Measurements from ENCODE around the gene ESRRA. TPM values are rescaled to one million over a fixed set of nuclear protein-coding genes. Genes with fewer than 3 reads are reported as not detected.
A peak's percentile ranks its signal among the peaks of the same experiment; 100 is the strongest.

Gene ESRRA
- 66.9 and 71.7 TPM in 2 replicates for total RNA-seq (2022)
- Bru-seq, nascent RNA: percentile 77 among the genes with signal in this experiment
- BruChase-seq, experiment 1, labeled RNA remaining after a 2-hour chase: percentile 83 among the genes with signal in this experiment
- BruChase-seq, experiment 2, labeled RNA remaining after a 6-hour chase: percentile 88 among the genes with signal in this experiment
- long read RNA-seq, transcript ESRRA-201 (7 exons, 2,215 nt): major isoform, 65 of 648 reads
- long read RNA-seq, transcript ESRRA-202 (7 exons, 2,283 nt): minor isoform, 6 of 648 reads
- long read RNA-seq, partial matches to known transcripts: 18 of 648 reads
- long read RNA-seq, other reads (novel, unspliced or antisense): 557 of 648 reads

DNA sequence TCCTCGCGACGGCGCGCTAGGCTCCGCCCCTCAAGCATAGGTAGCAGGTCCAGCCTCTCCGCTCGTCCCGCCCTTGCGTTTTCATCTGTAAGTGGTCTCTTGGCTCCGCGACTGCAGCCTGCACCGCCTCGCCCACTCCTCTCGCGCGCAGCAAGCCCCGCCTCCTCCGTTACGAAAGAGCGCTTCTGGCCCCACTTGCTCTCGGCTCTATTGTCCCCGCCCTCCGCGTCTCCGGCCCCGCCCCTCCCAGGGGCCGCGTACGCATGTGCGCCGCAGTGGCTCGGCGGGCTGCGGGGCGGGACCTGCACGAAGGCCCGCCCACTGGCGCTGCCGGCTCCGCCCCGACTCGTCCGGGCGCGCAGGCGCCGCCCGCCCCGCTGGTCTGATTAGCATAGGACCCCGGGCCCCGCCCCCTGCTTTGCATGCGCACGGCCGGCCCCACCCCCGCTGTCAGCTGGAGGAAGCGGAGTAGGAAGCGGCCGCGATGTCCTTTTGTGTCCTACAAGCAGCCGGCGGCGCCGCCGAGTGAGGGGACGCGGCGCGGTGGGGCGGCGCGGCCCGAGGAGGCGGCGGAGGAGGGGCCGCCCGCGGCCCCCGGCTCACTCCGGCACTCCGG, at the start of gene ESRRA:
ESRRA (plus strand) TSS at position 450 of the 616 bp plus-strand sequence. CDS start 1,656 bp downstream, outside the sequence.
- H3K27me3 ChIP-seq (replicated peaks; ENCODE audit: control insufficient read depth, insufficient read depth, low read length): no peaks in the 10 kb centered on the region
- peaks cover 9% of the 10 kb centered on the region for H3K4me1 Mint-ChIP-seq (ENCODE audit: low read depth, unreplicated experiment)
- H3K36me3 ChIP-seq (ENCODE audit: control insufficient read depth, insufficient read depth, low read length): peaks cover 3% of the 10 kb centered on the region; the same call in 1 of the 2 replicates
- no peaks in the 10 kb centered on the region for H3K9me3 ChIP-seq
- no peaks in the 10 kb centered on the region for H3K27me3 Mint-ChIP-seq (ENCODE audit: insufficient read depth, unreplicated experiment)
- POLR2A ChIA-PET: interaction anchor here (0.6 to 3.5 kb wide), 15 partner anchors 12 to 1714 kb away, joined by 3 to 86 read pairs (median 6); partner anchors contain the start of genes BAD, FKBP2, PLCB3 and PRDX5
- no peak for TF ChIP-seq CTCF (IDR thresholded peaks at IDR 0.05; ENCODE audit: insufficient read depth in 1 of 2, low read depth in 1 of 2, low read length in 1 of 2, severe bottlenecking in 1 of 2, unreplicated experiment in 1 of 2)
- CTCF ChIA-PET: interaction anchor here (0.5 to 5.8 kb wide), 22 partner anchors 9 to 119 kb away, joined by 3 to 61 read pairs (median 5); partner anchors contain the start of genes BAD, FKBP2, GPR137 and NUDT22
- peaks cover 48% of the 10 kb centered on the region for H3K36me3 Mint-ChIP-seq (ENCODE audit: insufficient read depth, unreplicated experiment)
- H3K4me1 ChIP-seq: peaks cover 28% of the 10 kb centered on the region
- intact Hi-C loops (cut with micrococcal nuclease; ENCODE audit: unreplicated experiment): loop anchor here (1.0 to 2.0 kb wide), 4 partner anchors 12 to 64 kb away; partner anchors contain the start of genes BAD, FKBP2, GPR137 and TRMT112
- H3K4me3 Mint-ChIP-seq (ENCODE audit: unreplicated experiment): peak within 1 kb of the TSS; percentile 97
- H3K9me3 Mint-ChIP-seq (ENCODE audit: unreplicated experiment): no peaks in the 10 kb centered on the region
- no TSS peak for BruUV-seq (replicated peaks)
- peak within 1 kb of the TSS; percentile 65 for H3K4me3 ChIP-seq (ENCODE audit: low read depth, low read length)
- peak; percentile 99 to 100 for DNase-seq
- peak within 1 kb of the TSS; percentile 99 for H3K27ac Mint-ChIP-seq (ENCODE audit: unreplicated experiment)

DNA sequence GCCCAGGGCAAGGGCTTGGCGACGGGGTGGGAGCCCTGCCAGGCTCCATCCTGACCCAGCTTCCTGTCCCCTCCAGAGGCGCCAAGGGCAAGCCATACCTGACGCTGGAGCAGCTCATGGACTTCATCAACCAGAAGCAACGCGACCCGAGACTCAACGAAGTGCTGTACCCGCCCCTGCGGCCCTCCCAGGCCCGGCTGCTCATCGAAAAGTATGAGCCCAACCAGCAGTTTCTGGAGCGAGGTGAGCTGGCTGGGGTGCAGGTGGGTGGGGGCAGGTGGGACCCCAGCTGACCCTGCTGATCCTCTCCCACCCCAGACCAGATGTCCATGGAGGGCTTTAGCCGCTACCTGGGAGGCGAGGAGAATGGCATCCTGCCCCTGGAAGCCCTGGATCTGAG, 49.0 kb upstream of the ESRRA start:
- no peak for DNase-seq
- H3K4me3 Mint-ChIP-seq (ENCODE audit: unreplicated experiment): no peak overlapping the region
- H3K9me3 Mint-ChIP-seq (ENCODE audit: unreplicated experiment): no peaks in the 10 kb centered on the region
- no peaks in the 10 kb centered on the region for H3K9me3 ChIP-seq
- no peaks in the 10 kb centered on the region for H3K27me3 Mint-ChIP-seq (ENCODE audit: insufficient read depth, unreplicated experiment)
- H3K4me1 Mint-ChIP-seq (ENCODE audit: low read depth, unreplicated experiment): peaks cover 8% of the 10 kb centered on the region
- H3K27ac Mint-ChIP-seq (ENCODE audit: unreplicated experiment): no peak overlapping the region
- ChIA-PET CTCF (no interaction called here), POLR2A (no interaction called here)
- intact Hi-C loops (cut with micrococcal nuclease; ENCODE audit: unreplicated experiment): no loop called here
- no TSS peak for BruUV-seq (replicated peaks)
- peaks cover 47% of the 10 kb centered on the region for H3K36me3 Mint-ChIP-seq (ENCODE audit: insufficient read depth, unreplicated experiment)
- H3K4me3 ChIP-seq (ENCODE audit: low read depth, low read length): no peak overlapping the region
- no peak for TF ChIP-seq CTCF (IDR thresholded peaks at IDR 0.05; ENCODE audit: insufficient read depth in 1 of 2, low read depth in 1 of 2, low read length in 1 of 2, severe bottlenecking in 1 of 2, unreplicated experiment in 1 of 2)
- no peaks in the 10 kb centered on the region for H3K27me3 ChIP-seq (replicated peaks; ENCODE audit: control insufficient read depth, insufficient read depth, low read length)
- peaks cover 3% of the 10 kb centered on the region; the same call in 1 of the 2 replicates for H3K4me1 ChIP-seq
- H3K36me3 ChIP-seq (ENCODE audit: control insufficient read depth, insufficient read depth, low read length): peaks cover 4% of the 10 kb centered on the region

GRCh38 chr11:64258356-64258755, 47.0 kb upstream of the ESRRA start:
- H3K27ac Mint-ChIP-seq (ENCODE audit: unreplicated experiment): no peak overlapping the region
- H3K27me3 ChIP-seq (replicated peaks; ENCODE audit: control insufficient read depth, insufficient read depth, low read length): no peaks in the 10 kb centered on the region
- CTCF ChIA-PET: no interaction called here
- intact Hi-C loops (cut with micrococcal nuclease; ENCODE audit: unreplicated experiment): no loop called here
- no peak overlapping the region for H3K4me3 Mint-ChIP-seq (ENCODE audit: unreplicated experiment)
- H3K36me3 ChIP-seq (ENCODE audit: control insufficient read depth, insufficient read depth, low read length): peaks cover 4% of the 10 kb centered on the region
- H3K36me3 Mint-ChIP-seq (ENCODE audit: insufficient read depth, unreplicated experiment): peaks cover 49% of the 10 kb centered on the region
- no peak for DNase-seq
- H3K4me3 ChIP-seq (ENCODE audit: low read depth, low read length): no peak overlapping the region
- no peaks in the 10 kb centered on the region for H3K4me1 ChIP-seq
- TF ChIP-seq CTCF (IDR thresholded peaks at IDR 0.05; ENCODE audit: insufficient read depth in 1 of 2, low read depth in 1 of 2, low read length in 1 of 2, severe bottlenecking in 1 of 2, unreplicated experiment in 1 of 2): no peak
- BruUV-seq (replicated peaks): no TSS peak
- H3K4me1 Mint-ChIP-seq (ENCODE audit: low read depth, unreplicated experiment): peaks cover 8% of the 10 kb centered on the region
- H3K27me3 Mint-ChIP-seq (ENCODE audit: insufficient read depth, unreplicated experiment): no peaks in the 10 kb centered on the region
- no peaks in the 10 kb centered on the region for H3K9me3 ChIP-seq
- H3K9me3 Mint-ChIP-seq (ENCODE audit: unreplicated experiment): no peaks in the 10 kb centered on the region
- POLR2A ChIA-PET: no interaction called here
